CD14-positive monocyte (primary cell): ENCODE data around the gene C5. TPM values are rescaled to one million over a fixed set of nuclear protein-coding genes. Genes with fewer than 3 reads are reported as not detected.

ENCODE experiments used
- DNase-seq, 3 donors: peaks; one replicate each; pipeline ENCODE4 v3.0.0-alpha.2; 2011 to 2022
- H2AFZ ChIP-seq: 2 replicates; pipeline ENCODE4 v1.6.0; 2012; ENCODE audit warnings: mild to moderate bottlenecking, low read depth, low read length, inconsistent platforms; ENCODE audit not compliant: insufficient read depth, poor library complexity, severe bottlenecking
- H3K27ac ChIP-seq, 2 donors: 1 replicate in 1 of 2; 2 replicates in 1 of 2; pipeline ENCODE4 v1.5.1; 2012 to 2013; ENCODE audit warnings: low read length in 2 of 2, control low read depth in 1 of 2, inconsistent platforms in 1 of 2, low read depth in 1 of 2, mild to moderate bottlenecking in 1 of 2
- H3K27me3 ChIP-seq, 2 donors: one replicate each; pipeline versions ENCODE4 v1.6.0 to v1.6.1; 2011 to 2013; ENCODE audit warnings: low read length in 2 of 2; ENCODE audit not compliant: control insufficient read depth in 2 of 2, insufficient read depth in 2 of 2
- H3K36me3 ChIP-seq, 2 donors: replicated peaks in 1 of 2; 1 replicate in 1 of 2; 2 replicates in 1 of 2; pipeline versions ENCODE4 v1.5.1 to v1.6.1; 2012 to 2013; ENCODE audit warnings: low read length in 2 of 2, control low read depth in 1 of 2, inconsistent platforms in 1 of 2, mild to moderate bottlenecking in 1 of 2; ENCODE audit not compliant: insufficient read depth in 2 of 2, control insufficient read depth in 1 of 2
- H3K4me1 ChIP-seq, 2 donors: 1 replicate in 1 of 2; 2 replicates in 1 of 2; pipeline versions ENCODE4 v1.5.1 to v1.6.1; 2012 to 2013; ENCODE audit warnings: low read length in 2 of 2, control low read depth in 1 of 2, inconsistent platforms in 1 of 2, mild to moderate bottlenecking in 1 of 2, moderate library complexity in 1 of 2; ENCODE audit not compliant: insufficient read depth in 2 of 2, control insufficient read depth in 1 of 2
- H3K4me2 ChIP-seq: replicated peaks from 2 replicates; pipeline ENCODE3; 2012; ENCODE audit warnings: low read length, moderate library complexity, mild to moderate bottlenecking; ENCODE audit not compliant: poor library complexity, severe bottlenecking; ENCODE audit errors: extremely low read depth
- H3K4me3 ChIP-seq, 3 experiments: fragments of 200-600 bp in 1 of 3; sonication (generic) in 1 of 3; replicated peaks in 1 of 3; 1 replicate in 2 of 3; 2 replicates in 1 of 3; pipeline ENCODE4 v1.5.1; 2011 to 2013; ENCODE audit warnings: low read length in 3 of 3, mild to moderate bottlenecking in 3 of 3, control low read depth in 2 of 3, low read depth in 2 of 3, inconsistent platforms in 1 of 3, moderate library complexity in 1 of 3
- H3K79me2 ChIP-seq: 2 replicates; pipeline ENCODE4 v1.6.0; 2012; ENCODE audit warnings: mild to moderate bottlenecking, control low read depth, inconsistent platforms, low read length, moderate library complexity; ENCODE audit not compliant: insufficient read depth
- H3K9ac ChIP-seq: 2 replicates; pipeline ENCODE4 v1.6.0; 2017; ENCODE audit warnings: low read length, mild to moderate bottlenecking; ENCODE audit not compliant: insufficient read depth, poor library complexity, severe bottlenecking
- H3K9me3 ChIP-seq, 2 donors: replicated peaks in 1 of 2; 1 replicate in 1 of 2; 2 replicates in 1 of 2; pipeline versions ENCODE4 v1.5.1 to v1.6.1; 2012 to 2013; ENCODE audit warnings: low read length in 2 of 2, control low read depth in 1 of 2; ENCODE audit not compliant: control insufficient read depth in 1 of 2, insufficient read depth in 1 of 2
- H4K20me1 ChIP-seq: 2 replicates; pipeline ENCODE4 v1.6.0; 2012; ENCODE audit warnings: mild to moderate bottlenecking, low read length, control low read depth, moderate library complexity; ENCODE audit not compliant: insufficient read depth
- H3K27ac Mint-ChIP-seq, 7 donors: one replicate each; pipeline ENCODE4 v1.8.0; 2020; ENCODE audit warnings: mild to moderate bottlenecking in 7 of 7, mixed read lengths in 7 of 7, moderate library complexity in 6 of 7, inconsistent platforms in 2 of 7
- H3K27me3 Mint-ChIP-seq, 3 donors: one replicate each; pipeline ENCODE4 v1.8.0; 2021 to 2022; ENCODE audit warnings: low read depth in 3 of 3, mild to moderate bottlenecking in 3 of 3, mixed read lengths in 3 of 3, moderate library complexity in 3 of 3, inconsistent platforms in 1 of 3
- H3K36me3 Mint-ChIP-seq, 2 donors: one replicate each; pipeline ENCODE4 v1.8.0; 2020; ENCODE audit warnings: mixed read lengths in 2 of 2, inconsistent platforms in 1 of 2, mild to moderate bottlenecking in 1 of 2
- H3K4me1 Mint-ChIP-seq: one replicate; pipeline ENCODE4 v1.8.0; 2020; ENCODE audit warnings: mild to moderate bottlenecking, mixed read lengths
- H3K4me3 Mint-ChIP-seq, 2 donors: one replicate each; pipeline ENCODE4 v1.8.0; 2020; ENCODE audit warnings: mild to moderate bottlenecking in 2 of 2, mixed read lengths in 2 of 2, moderate library complexity in 1 of 2
- H3K9me3 Mint-ChIP-seq, 7 donors: one replicate each; pipeline ENCODE4 v1.8.0; 2020 to 2022; ENCODE audit warnings: mixed read lengths in 7 of 7, mild to moderate bottlenecking in 6 of 7, moderate library complexity in 6 of 7, inconsistent platforms in 2 of 7
- CTCF ChIP-seq: fragments of 200-600 bp; IDR thresholded peaks from one replicate; pipeline ENCODE4 v1.8.0; 2022; ENCODE audit warnings: antibody characterized with exemption, mild to moderate bottlenecking
- WGBS: methylation state at CpG from one replicate; pipeline ENCODE4 v1.1.5; 2013; ENCODE audit warnings: missing lambda C conversion rate; ENCODE audit not compliant: insufficient coverage; 5-methylcytosine and 5-hydroxymethylcytosine counted together
- intact Hi-C, 2 donors: fragments of 100-400 bp; cut with micrococcal nuclease; formaldehyde crosslinking; loops; one replicate each; pipeline versions ENCODE4 v1.15.0 to v1.15.1; 2023
- polyA plus RNA-seq, 3 donors: library from polyadenylated mRNA; depleted of rRNA in 1 of 3; unstranded in 2 of 3; stranded (reverse) in 1 of 3; fragments of 300-500 nt in 2 of 3; fragments of >200 nt in 1 of 3; fragmentation: Illumina TruSeq in 2 of 3; gene quantifications; 1 replicate in 2 of 3; 2 replicates in 1 of 3; pipeline ENCODE4 v1.2.3, GENCODE V29; 2012 to 2021

Gene C5
- polyA plus RNA-seq, 3 donors: 0.66 to 3.5 (median 1.2) TPM

DNA sequence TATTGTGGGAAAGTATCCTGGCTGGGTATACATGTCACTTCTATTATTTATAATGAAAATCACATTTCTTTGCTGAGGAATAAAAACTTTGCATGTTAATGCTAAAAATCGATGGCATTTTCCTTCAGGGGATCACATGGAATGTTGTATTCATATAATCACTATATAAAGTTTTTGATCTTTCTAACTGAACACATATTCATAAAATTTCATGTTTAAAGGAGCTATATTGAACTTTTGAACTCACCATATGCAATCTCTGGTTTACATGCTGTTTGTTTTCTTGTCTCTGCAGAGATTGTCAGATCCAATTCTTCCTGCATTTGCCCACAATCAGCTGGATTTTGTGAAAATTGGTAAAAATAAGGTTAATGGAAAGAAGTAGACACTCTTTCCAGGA, 90.1 kb downstream of the C5 start:
- no peaks in the 10 kb centered on the region for H3K27me3 ChIP-seq
- H3K4me1 ChIP-seq: no peaks in the 10 kb centered on the region
- Mint-ChIP-seq H3K4me3 (no peak overlapping the region), H3K27ac (no peak overlapping the region), H3K27me3 (no peaks in the 10 kb centered on the region), H3K9me3 (peaks cover 0 to 2% (median 0%) of the 10 kb centered on the region in 7 donors), H3K4me1 (no peaks in the 10 kb centered on the region), H3K36me3 (peaks cover 27 to 33% of the 10 kb centered on the region in 2 donors)
- intact Hi-C loops: no loop called here
- H3K9ac ChIP-seq: no peak overlapping the region
- peaks cover 0 to 24% of the 10 kb centered on the region in 2 donors for H3K36me3 ChIP-seq
- H3K4me3 ChIP-seq: no peak overlapping the region
- WGBS: no CpG with 5 or more reads among the region's 1 CpG
- no peak overlapping the region for H2AFZ ChIP-seq
- no peaks in the 10 kb centered on the region for H4K20me1 ChIP-seq
- no peak overlapping the region for H3K27ac ChIP-seq
- no peaks in the 10 kb centered on the region for H3K79me2 ChIP-seq
- TF ChIP-seq CTCF: no peak
- no peak overlapping the region for H3K4me2 ChIP-seq
- DNase-seq: no peak
- no peaks in the 10 kb centered on the region for H3K9me3 ChIP-seq

DNA sequence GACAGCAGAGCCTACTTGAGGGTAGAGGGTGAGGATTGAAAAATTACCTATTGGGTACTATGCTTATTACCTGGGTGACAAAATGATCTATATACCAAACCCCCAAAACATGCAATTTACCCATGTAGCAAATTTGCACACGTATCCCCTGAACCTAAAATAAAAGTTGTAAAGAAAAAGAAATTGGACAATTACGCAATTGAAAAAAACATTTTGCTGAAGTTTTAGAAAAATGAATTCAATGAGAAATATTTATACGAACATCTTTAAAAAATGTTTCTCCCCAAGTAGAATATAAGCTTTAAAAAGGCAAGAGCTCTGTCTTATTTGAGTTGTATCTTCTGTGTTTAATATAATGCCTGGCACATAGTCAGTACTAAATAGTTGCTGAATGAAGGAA, 93.2 kb downstream of the C5 start:
- no peak overlapping the region for H3K27ac Mint-ChIP-seq
- no peaks in the 10 kb centered on the region for H3K27me3 Mint-ChIP-seq
- no CpG with 5 or more reads among the region's 3 CpGs for WGBS

More for the DNA sequence above, 93.2 kb downstream of the C5 start:
- Histone ChIP-seq H3K27ac (no peak overlapping the region), H3K4me3 (no peak overlapping the region), H3K9ac (no peak overlapping the region), H2AFZ (no peak overlapping the region), H3K79me2 (no peaks in the 10 kb centered on the region), H4K20me1 (no peaks in the 10 kb centered on the region), H3K4me2 (no peak overlapping the region), H3K4me1 (no peaks in the 10 kb centered on the region), H3K36me3 (peaks cover 0 to 10% of the 10 kb centered on the region in 2 donors), H3K27me3 (no peaks in the 10 kb centered on the region), H3K9me3 (no peaks in the 10 kb centered on the region)
- TF ChIP-seq CTCF: no peak
- no peaks in the 10 kb centered on the region for H3K4me1 Mint-ChIP-seq
- no peak for DNase-seq
- peaks cover 27 to 29% of the 10 kb centered on the region in 2 donors for H3K36me3 Mint-ChIP-seq
- peaks cover 0 to 2% (median 0%) of the 10 kb centered on the region in 7 donors for H3K9me3 Mint-ChIP-seq
- H3K4me3 Mint-ChIP-seq: no peak overlapping the region
- intact Hi-C loops: no loop called here
